Muscle of back (tissue), 11 donors: Measurements from ENCODE around the gene FMN1. TPM values are rescaled to one million over a fixed set of nuclear protein-coding genes. Genes with fewer than 3 reads are reported as not detected.

Experiments
- DNase-seq, 3 donors: peaks; one replicate each; pipeline versions ENCODE4 v3.0.0 to v3.0.0-alpha.2; 2013
- polyA plus RNA-seq, 10 donors: library from polyadenylated mRNA; unstranded; fragments of 120-200 nt; gene quantifications; one replicate each; pipeline ENCODE4 v1.2.1, GENCODE V29; 2013; ENCODE audit not compliant: insufficient read length in 10 of 10

Gene FMN1
- polyA plus RNA-seq, 10 donors, result 1.5 to 4.5 (median 2.1) TPM

DNA sequence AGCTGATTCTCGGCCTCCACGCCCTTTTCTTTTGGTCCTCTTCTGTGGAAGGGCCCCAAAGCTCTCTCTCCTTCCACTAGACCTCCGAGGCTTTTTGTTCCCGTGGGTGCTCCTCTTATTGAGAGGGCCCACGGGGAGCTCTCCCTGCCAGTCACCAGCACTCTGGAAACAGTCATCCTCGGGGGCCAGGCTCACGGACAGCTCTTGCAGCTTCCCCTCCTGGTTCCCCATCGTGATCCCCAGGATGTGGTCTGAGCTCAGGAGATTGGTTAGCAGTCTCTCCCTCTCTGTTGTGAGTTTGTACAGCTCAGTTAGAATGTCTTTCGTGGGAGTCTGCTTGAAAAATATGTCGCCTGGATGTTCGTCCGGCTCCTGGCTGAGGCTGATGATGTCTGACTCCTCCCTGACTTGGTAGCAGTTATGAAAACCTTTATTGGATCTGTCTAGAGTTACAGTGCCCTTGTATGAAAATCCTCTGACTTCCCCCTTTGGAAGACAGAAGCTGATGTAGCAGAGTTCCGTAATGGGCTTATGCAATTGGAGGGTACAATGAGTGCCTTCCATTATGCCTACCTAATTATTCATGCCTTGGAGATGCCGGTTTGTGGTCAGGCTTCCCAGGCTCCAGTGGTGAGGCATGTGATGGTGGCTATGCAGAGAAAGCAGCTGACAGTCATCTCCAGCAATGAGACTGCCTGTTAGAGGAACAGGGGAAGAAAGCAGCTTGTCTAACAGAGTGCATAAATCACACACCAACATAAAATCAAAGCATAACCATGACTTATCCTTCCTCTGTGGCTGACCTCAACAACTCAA lies 40.0 kb downstream of the FMN1 start:
- DNase-seq, result peak in 2 of 3 donors; percentile 39 to 72

GRCh38 chr15:33153548-33153947 lies 41.0 kb downstream of the FMN1 start:
- DNase-seq, result no peak

DNA sequence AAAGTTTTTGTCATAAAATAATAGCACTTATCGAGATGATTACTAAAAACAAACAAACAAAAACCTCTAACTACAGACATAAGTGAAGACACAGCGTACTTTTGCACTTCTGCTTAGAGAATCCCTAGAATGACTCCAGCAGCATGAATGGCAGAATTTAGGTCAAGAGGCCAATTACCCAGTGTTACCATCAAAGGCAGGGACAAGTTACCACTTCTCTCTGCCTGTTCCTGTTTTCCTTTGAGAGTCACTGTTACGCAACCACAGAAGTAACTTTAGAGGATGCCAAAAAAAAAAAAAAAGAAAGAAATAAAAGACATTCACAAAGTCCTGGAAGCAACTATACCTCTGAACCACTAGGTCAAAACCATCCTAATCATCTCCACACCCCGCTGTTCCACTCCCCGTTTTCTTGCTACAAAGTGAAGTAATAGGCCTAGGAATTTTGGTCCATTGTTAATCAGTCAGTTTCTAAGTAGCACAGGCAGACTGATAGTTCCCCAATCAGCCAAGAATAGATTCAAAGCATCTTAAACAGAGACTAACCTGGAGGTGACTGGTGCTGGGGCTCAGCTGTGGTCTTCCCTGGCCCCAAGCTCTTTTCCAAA lies 41.9 kb downstream of the FMN1 start:
- DNase-seq, result peak in 1 of 3 donors; percentile 26

- DNase-seq, result no peak
Measured at GRCh38 chr15:33150971-33151370, 43.5 kb downstream of the FMN1 start.

DNA sequence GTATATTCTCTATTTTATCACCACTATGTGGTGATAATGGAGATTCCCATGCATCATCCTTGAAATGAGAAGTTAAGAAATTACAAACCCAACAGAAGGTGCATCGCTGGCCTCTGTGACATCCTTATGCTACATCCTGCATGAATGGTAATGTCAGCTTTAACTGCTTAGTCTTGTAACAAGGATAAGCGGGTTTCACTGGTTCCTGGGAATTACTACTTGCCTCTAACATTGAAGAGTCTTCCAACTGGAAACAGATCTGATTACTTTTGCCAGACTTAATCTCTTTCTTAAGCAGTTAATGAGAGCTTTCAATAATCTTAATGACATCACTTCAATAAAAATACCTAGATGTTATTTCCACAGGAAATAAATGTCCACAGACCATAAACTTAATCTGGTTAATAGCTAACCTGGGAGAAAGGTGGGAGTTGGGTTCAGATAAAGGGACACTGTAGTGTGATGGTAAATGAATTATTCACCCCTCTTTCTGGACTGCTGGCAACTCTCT lies 44.0 kb downstream of the FMN1 start:
- DNase-seq, result no peak

GRCh38 chr15:33149919-33150318 lies 44.6 kb downstream of the FMN1 start:
- no peak for DNase-seq

DNA sequence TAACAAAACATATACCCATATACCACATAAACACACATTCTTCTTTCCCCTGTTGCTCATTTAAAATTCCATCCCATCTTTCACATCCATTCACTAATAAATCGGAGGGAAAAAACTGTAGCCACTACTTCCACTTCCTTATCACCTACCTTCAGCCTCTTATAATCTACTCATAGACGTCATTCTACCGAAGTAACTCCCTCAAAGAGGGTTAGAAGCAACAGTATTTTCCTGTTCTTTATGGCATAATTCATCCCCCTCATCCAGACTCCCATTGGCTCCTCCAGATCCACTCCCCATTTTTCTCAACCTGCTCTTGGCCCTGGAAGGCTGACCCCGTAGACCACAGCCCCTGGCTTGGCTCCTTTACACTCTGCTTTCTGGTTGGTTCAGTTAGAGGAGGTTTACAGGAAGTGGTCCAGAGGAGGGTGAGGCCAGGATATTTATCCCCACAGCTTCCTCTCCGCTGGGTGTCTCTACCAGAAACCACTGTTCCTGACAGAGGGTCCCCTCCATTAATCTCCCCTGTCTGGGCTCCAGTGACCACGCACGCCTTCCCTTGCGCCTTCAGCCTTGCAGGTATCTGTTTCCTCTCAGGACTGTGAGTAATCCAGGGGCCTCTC lies 46.3 kb downstream of the FMN1 start:
- DNase-seq, result no peak

GRCh38 chr15:33146051-33146450 lies 48.5 kb downstream of the FMN1 start:
- DNase-seq, result no peak

DNA sequence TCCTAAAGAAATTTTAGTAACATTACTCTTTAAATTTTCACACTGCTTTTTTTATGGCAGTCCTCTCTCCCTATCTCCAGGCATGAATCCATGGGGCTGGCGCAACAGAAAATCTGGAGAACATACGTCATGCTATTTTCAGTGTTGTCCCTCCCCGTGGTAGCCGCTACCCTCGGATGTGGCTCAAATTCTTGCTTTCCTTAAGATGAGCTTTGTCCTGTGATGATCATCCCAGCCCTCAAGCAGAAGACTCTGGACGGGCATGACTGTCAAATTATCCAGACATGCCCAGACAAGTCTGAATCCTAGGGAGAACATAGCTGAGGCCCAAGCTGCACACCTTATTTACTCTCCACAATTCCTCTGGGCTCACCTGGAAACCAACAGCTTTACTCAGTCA lies 49.1 kb downstream of the FMN1 start:
- no peak for DNase-seq

GRCh38 chr15:33142708-33143107 lies 51.8 kb downstream of the FMN1 start:
- no peak for DNase-seq

DNA sequence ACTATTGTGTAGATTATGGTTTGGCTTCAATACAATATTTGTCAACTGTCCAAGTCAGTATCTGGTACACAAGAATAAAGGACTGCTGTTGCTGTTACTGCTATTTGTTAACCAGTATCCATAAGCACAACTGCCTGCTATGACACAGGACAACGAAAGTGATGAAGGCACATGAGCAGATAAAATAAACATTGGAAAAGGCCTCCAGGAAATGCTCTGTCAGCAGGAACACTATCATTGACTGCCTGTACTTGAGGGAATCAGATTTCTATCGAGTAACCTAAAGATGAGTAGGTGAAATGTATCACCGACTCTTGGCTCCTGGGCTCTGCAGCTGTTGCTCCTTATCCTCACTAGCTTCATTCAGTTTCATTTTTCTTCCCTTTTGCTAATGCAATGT lies 56.5 kb downstream of the FMN1 start:
- no peak for DNase-seq

GRCh38 chr15:33137101-33137500 lies 57.4 kb downstream of the FMN1 start:
- DNase-seq, result no peak

DNA sequence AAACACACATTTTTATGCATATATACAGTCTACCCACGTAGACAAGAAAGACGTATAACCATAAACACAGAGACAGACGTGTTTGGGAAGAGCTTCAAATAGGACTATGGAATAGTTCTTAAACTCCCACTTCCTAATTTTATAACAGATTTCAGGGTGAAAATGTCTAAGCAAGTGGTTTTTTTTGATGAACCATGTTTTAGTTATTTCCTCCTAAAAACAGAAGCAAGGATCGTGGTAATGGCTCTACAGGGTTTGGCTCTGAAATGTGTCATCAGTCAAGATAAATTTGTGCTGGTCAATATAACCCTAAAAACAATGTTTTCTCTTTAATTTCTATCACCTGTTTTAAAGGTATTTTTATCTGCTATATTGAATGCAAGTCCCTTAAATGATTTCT lies 58.2 kb downstream of the FMN1 start:
- no peak for DNase-seq

- DNase-seq, result peak in 1 of 3 donors; percentile 41
Measured at GRCh38 chr15:33135355-33135781, 59.1 kb downstream of the FMN1 start.

- DNase-seq, result peak; percentile 65 to 79 (median 66)
Measured at GRCh38 chr15:33132722-33133345, 61.7 kb downstream of the FMN1 start.

GRCh38 chr15:33132233-33132580 lies 62.3 kb downstream of the FMN1 start:
- no peak for DNase-seq

GRCh38 chr15:33131552-33132232 lies 62.8 kb downstream of the FMN1 start:
- peak; percentile 63 to 78 (median 68) for DNase-seq

GRCh38 chr15:33126559-33127290 lies 67.8 kb downstream of the FMN1 start:
- peak; percentile 85 to 95 (median 91) for DNase-seq

- peak in 1 of 3 donors; percentile 48 for DNase-seq
Measured at GRCh38 chr15:33125894-33126537, 68.5 kb downstream of the FMN1 start.

- no peak for DNase-seq
Measured at GRCh38 chr15:33124811-33125210, 69.7 kb downstream of the FMN1 start.
